GM11168 (cell line): ENCODE data around the gene PDXDC1.
"Not testable (repeated sequence)": the region's sequence is repeated elsewhere in the genome, so short reads cannot be mapped to it uniquely, and the experiment has no call there.

ENCODE experiments used
- in situ Hi-C: fragments of 300-500 bp; cut with MboI; formaldehyde crosslinking; loops from one replicate; pipeline ENCODE4 v1.12.0; 2022; ENCODE audit warnings: low sequenced_read_pairs; ENCODE audit not compliant: unreplicated experiment

PDXDC1 gene

GRCh38 chr16:14973785-14974322 lies 972 bp upstream of the PDXDC1 start:
- in situ Hi-C loops, result not testable (repeated sequence)

- in situ Hi-C loops, result not testable (repeated sequence)
Observed at GRCh38 chr16:14974331-14974655, 533 bp upstream of the PDXDC1 start.

- in situ Hi-C loops, result not testable (repeated sequence)
Observed at GRCh38 chr16:14975418-14976194, 780 bp downstream of the PDXDC1 start.

GRCh38 chr16:14976971-14977736 lies 2.3 kb downstream of the PDXDC1 start:
- in situ Hi-C loops, result not testable (repeated sequence)

DNA sequence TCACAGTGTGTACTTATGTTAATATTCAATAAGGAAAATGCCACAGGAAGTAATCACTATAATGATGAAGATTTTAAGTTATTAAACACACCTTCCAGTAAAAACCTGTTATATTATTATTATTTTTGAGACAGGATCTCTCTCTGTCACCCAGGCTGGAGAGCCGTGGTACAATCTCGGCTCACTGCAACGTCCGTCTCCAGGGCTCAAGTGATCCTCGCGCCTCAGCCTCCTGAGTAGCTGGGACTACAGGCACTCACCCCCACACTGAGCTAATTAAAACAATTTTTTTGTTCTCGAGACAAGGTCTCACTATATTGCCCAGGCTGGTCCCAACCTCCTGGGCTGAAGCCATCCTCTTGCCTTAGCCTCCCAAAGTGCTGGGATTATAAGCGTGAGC lies 3.5 kb downstream of the PDXDC1 start:
- in situ Hi-C loops, result not testable (repeated sequence)

DNA sequence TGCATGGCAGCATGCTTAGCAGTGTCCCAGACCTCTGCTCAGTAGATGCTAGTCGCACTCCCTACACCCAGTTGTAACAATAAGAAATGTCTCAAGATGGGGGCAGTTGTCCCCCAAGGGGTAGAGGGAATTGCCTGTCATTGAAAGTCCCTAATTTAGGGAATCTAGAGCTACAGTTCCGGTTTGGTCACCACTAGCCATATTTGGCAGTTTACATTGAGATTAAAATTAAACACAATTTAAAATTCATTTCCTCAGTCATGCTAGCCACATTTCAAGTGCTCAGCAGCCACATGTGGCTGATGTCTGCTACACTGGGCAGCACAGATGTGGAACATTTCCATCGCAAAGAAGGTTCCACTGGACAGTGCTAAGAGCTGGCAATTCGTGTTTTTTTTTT lies 4.1 kb downstream of the PDXDC1 start:
- in situ Hi-C loops, result not testable (repeated sequence)

DNA sequence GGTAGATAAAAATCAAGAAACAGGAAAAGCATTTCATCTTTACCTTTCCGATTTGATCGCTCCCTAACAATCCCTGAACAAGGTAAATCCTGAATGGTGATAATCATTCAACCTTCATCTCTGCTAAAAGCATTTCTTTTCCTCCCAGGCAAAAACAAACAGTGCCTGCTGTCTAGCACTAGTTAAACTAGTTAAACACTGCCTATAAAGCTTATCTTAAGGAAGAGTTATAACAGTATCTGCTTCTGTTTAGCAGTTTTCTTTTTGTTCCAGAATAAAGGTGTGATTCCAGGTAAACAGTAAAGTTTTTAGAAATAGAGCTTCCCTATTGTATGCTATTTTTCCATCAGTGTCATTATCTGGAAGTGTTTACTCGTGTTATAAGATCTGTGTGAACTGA lies 6.4 kb downstream of the PDXDC1 start:
- in situ Hi-C loops, result not testable (repeated sequence)

DNA sequence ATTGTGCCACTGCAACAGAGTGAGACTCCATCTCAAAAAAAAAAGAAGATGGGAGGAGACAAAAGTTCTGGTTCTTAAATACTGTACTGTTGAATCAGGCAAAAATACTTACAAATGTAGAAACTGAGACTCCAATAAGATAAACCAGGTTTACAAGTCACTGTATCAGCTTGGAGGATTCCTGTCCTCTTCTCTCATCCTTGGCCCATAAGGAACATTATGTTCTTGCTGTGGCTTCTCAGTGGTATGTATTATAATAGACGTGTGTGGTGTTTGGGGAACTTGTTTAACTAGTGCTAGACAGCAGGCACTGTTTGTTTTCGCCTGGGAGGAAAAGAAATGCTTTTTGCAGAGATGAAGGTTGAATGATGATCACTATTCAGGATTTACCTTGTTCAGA lies 7.7 kb downstream of the PDXDC1 start:
- in situ Hi-C loops, result not testable (repeated sequence)

- in situ Hi-C loops, result not testable (repeated sequence)
Observed at GRCh38 chr16:14988092-14988491, 13.3 kb downstream of the PDXDC1 start.

DNA sequence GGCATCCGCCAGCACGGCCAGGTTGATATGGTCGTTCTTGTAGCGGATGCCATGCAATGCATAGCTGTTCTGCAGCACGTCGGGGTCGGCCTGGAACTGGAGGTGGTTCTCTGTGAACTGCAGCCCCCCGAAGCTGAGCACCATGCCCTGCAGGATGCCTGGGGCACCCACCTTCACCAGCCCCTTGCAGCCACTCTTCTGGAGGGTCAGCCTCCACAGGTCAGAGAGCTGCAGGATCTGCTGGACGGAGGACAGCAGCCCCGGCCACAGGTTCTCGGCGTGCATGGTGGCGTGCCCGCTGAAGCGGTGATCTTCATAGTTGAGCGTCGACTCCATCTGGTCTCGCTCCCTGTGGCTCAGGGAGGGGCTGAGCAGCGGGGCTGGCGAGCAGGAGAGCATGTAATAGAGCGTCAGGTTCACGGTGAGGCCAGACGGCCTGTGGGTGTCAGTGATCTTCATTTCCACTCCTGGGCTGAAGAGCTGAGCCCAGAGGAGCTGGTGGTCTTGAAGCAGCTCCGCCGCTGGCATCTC lies 13.9 kb downstream of the PDXDC1 start:
- in situ Hi-C loops, result not testable (repeated sequence)

GRCh38 chr16:14989291-14990281 lies 14.8 kb downstream of the PDXDC1 start:
- in situ Hi-C loops, result not testable (repeated sequence)

GRCh38 chr16:14993277-14994151 lies 18.7 kb downstream of the PDXDC1 start:
- in situ Hi-C loops, result not testable (repeated sequence)

- in situ Hi-C loops, result not testable (repeated sequence)
Observed at GRCh38 chr16:14996702-14997101, 21.9 kb downstream of the PDXDC1 start.

- in situ Hi-C loops, result not testable (repeated sequence)
Observed at GRCh38 chr16:14998300-14998699, 23.5 kb downstream of the PDXDC1 start.

- in situ Hi-C loops, result not testable (repeated sequence)
Observed at GRCh38 chr16:14999845-15000244, 25.0 kb downstream of the PDXDC1 start.

DNA sequence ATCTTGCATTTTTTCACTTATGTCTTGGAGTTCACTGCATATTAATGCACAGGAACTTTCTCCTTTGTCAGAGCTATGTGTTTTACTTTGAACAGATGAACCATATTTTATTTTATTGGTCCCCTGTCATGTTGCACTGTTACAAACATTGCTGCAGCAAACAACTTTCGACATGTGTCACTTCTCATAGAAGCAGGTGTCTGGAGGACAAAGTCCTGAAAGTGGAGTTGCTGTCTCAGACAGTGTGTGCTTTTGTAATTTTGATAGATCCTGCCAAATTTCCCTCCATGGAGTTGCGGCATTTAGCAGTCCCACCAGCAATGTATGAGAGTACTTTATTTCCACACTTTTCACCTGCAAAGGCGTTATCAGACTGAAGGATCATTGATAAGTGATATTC lies 27.6 kb downstream of the PDXDC1 start:
- in situ Hi-C loops, result not testable (repeated sequence)

DNA sequence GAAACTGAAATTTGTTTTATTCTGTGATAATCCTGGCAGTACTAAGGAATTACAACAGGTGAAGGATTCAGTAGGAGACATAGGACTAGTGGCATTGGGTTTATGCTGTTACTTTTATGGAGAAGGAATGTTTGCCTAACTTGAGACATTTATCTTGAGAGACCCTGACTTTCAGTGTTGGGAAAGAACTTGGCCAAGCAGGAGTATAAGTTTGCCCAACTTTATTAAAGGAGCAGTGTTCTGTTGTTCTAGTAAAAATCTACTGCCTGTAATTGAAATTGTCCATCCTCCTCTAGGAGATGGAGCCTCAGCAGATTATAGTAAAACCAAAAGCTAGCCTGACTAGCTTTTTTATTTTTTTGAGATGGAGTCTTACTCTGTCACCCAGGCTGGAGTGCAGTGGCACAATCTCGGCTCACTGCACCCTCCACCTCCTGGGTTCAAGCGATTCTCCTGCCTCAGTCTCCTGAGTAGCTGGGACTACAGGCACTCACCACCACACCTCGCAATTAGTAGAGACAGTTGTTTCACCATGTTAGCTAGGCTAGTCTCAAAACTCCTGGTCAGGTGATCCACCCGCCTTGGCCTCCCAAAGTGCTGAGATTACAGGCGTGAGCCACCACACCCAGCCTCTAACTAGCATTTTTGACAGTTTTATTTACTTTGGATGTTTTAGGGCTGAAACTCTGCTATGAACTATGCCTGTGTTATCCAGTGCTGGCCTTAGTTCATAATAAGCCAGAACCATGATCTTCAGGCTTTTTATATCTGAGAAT lies 30.7 kb downstream of the PDXDC1 start:
- in situ Hi-C loops, result not testable (repeated sequence)

- in situ Hi-C loops, result not testable (repeated sequence)
Observed at GRCh38 chr16:15008647-15009046, 33.8 kb downstream of the PDXDC1 start.
